GM19324 (cell line): ENCODE data around the gene SLC24A4.

Source experiments
- ATAC-seq: cut with Tn5 transposase; IDR thresholded peaks from one replicate; pipeline ENCODE4 v1.9.1; 2021; ENCODE audit warnings: mild to moderate bottlenecking, moderate library complexity; ENCODE audit not compliant: unreplicated experiment, low FRiP score

The SLC24A4 gene

GRCh38 chr14:92471919-92472318, 149.0 kb downstream of the SLC24A4 start:
- no peak for ATAC-seq

- ATAC-seq = no peak
Measured at GRCh38 chr14:92472860-92473259, 149.9 kb downstream of the SLC24A4 start.

GRCh38 chr14:92473261-92473968, 150.4 kb downstream of the SLC24A4 start:
- ATAC-seq = no peak

GRCh38 chr14:92473969-92474535, 151.1 kb downstream of the SLC24A4 start:
- ATAC-seq = no peak

GRCh38 chr14:92475037-92475436, 152.1 kb downstream of the SLC24A4 start:
- no peak for ATAC-seq

GRCh38 chr14:92475451-92476187, 152.7 kb downstream of the SLC24A4 start:
- ATAC-seq = no peak

- no peak for ATAC-seq
Measured at GRCh38 chr14:92480856-92481255, 157.9 kb downstream of the SLC24A4 start.

GRCh38 chr14:92481386-92481785, 158.4 kb downstream of the SLC24A4 start:
- no peak for ATAC-seq

- ATAC-seq = no peak
Measured at GRCh38 chr14:92481811-92482555, 159.0 kb downstream of the SLC24A4 start.

GRCh38 chr14:92482621-92483319, 159.8 kb downstream of the SLC24A4 start:
- ATAC-seq = no peak

- no peak for ATAC-seq
Measured at GRCh38 chr14:92484132-92484823, 161.3 kb downstream of the SLC24A4 start.

GRCh38 chr14:92486881-92487280, 163.9 kb downstream of the SLC24A4 start:
- no peak for ATAC-seq

- ATAC-seq = no peak
Measured at GRCh38 chr14:92487513-92488133, 164.7 kb downstream of the SLC24A4 start.

- no peak for ATAC-seq
Measured at GRCh38 chr14:92489394-92490238, 166.7 kb downstream of the SLC24A4 start.

- no peak for ATAC-seq
Measured at GRCh38 chr14:92490239-92490959, 167.4 kb downstream of the SLC24A4 start.

GRCh38 chr14:92491782-92492181, 168.8 kb downstream of the SLC24A4 start:
- no peak for ATAC-seq

GRCh38 chr14:92492258-92492657, 169.3 kb downstream of the SLC24A4 start:
- ATAC-seq = no peak

- no peak for ATAC-seq
Measured at GRCh38 chr14:92493024-92493423, 170.1 kb downstream of the SLC24A4 start.
